Neural cell (in vitro differentiated cells): Measurements from ENCODE around the gene NCOA3. TPM values are rescaled to one million over a fixed set of nuclear protein-coding genes. Genes with fewer than 3 reads are reported as not detected.

Experiments
- H2AFZ ChIP-seq: fragments of 200-600, 300-800 bp; sonication (generic), shearing (Covaris generic); 2 replicates; pipeline ENCODE4 v1.6.0; 2014; ENCODE audit warnings: low read depth, mild to moderate bottlenecking, antibody characterized with exemption, low read length, moderate library complexity
- H3F3A ChIP-seq: fragments of 200-600 bp; shearing (Covaris generic); 2 replicates; pipeline ENCODE4 v1.6.1; 2016; ENCODE audit warnings: mild to moderate bottlenecking, moderate library complexity, mixed read lengths, antibody characterized with exemption, low read length; ENCODE audit not compliant: insufficient read depth, poor library complexity, severe bottlenecking
- H3K27ac ChIP-seq: fragments of 200-600, 300-800 bp; sonication (generic), shearing (Covaris generic); 2 replicates; pipeline ENCODE4 v1.5.1; 2014; ENCODE audit warnings: mild to moderate bottlenecking, low read length, moderate library complexity
- H3K27me3 ChIP-seq: fragments of 300-800, 200-600 bp; sonication (generic), shearing (Covaris generic); 2 replicates; pipeline ENCODE4 v1.6.0; 2014; ENCODE audit warnings: mild to moderate bottlenecking, low read depth, low read length, moderate library complexity; ENCODE audit not compliant: insufficient read depth
- H3K36me3 ChIP-seq: fragments of 300-800, 200-600 bp; sonication (generic), shearing (Covaris generic); 2 replicates; pipeline ENCODE4 v1.5.1; 2014; ENCODE audit warnings: mild to moderate bottlenecking, antibody characterized with exemption, low read length, moderate library complexity; ENCODE audit not compliant: insufficient read depth
- H3K4me2 ChIP-seq: fragments of 300-800, 200-600 bp; sonication (generic), shearing (Covaris generic); 2 replicates; pipeline ENCODE4 v1.6.0; 2014; ENCODE audit warnings: mild to moderate bottlenecking, low read length
- H3K4me3 ChIP-seq: fragments of 300-800, 200-600 bp; sonication (generic), shearing (Covaris generic); 2 replicates; pipeline ENCODE4 v1.5.1; 2014; ENCODE audit warnings: mild to moderate bottlenecking, low read length, moderate library complexity
- H3K79me2 ChIP-seq: fragments of 200-600 bp; shearing (Covaris generic); replicated peaks from 2 replicates; pipeline ENCODE4 v1.6.0; 2014; ENCODE audit warnings: mild to moderate bottlenecking, low read length, moderate library complexity; ENCODE audit not compliant: insufficient read depth
- H3K9ac ChIP-seq: fragments of 300-800, 200-600 bp; sonication (generic), shearing (Covaris generic); 2 replicates; pipeline ENCODE4 v1.6.1; 2016; ENCODE audit warnings: mild to moderate bottlenecking, low read length, mixed read lengths
- H3K9me2 ChIP-seq: fragments of 200-600 bp; shearing (Covaris generic); 2 replicates; pipeline ENCODE4 v1.6.1; 2016; ENCODE audit warnings: mild to moderate bottlenecking, low read length, mixed read lengths; ENCODE audit not compliant: insufficient read depth
- H3K9me3 ChIP-seq: fragments of 200-600, 300-800 bp; sonication (generic), shearing (Covaris generic); 2 replicates; pipeline ENCODE4 v1.6.1; 2016; ENCODE audit warnings: mild to moderate bottlenecking, mixed run types, low read length, moderate library complexity, mixed read lengths
- H4K20me1 ChIP-seq: fragments of 200-600 bp; shearing (Covaris generic); 2 replicates; pipeline ENCODE4 v1.6.1; 2016; ENCODE audit warnings: mild to moderate bottlenecking, mixed run types; ENCODE audit not compliant: insufficient read depth
- EP300 ChIP-seq: fragments of 450-650 bp; conservative IDR thresholded peaks from 2 replicates; pipeline ENCODE4 v1.6.1; 2014; ENCODE audit warnings: antibody characterized with exemption, mild to moderate bottlenecking, moderate library complexity; ENCODE audit not compliant: poor library complexity, severe bottlenecking
- EZH2 ChIP-seq: fragments of 200-600, 300-800 bp; shearing (Covaris generic), sonication (generic); IDR thresholded peaks from 2 replicates; pipeline ENCODE4 v1.6.1; 2014; ENCODE audit warnings: antibody characterized with exemption, low read length, borderline replicate concordance, mild to moderate bottlenecking; ENCODE audit not compliant: insufficient read depth, poor library complexity, severe bottlenecking
- MXI1 ChIP-seq: fragments of 450-650 bp; conservative IDR thresholded peaks from 2 replicates; pipeline ENCODE4 v1.6.1; 2014; ENCODE audit warnings: antibody characterized with exemption, mild to moderate bottlenecking; ENCODE audit not compliant: poor library complexity, severe bottlenecking
- POLR2AphosphoS5 ChIP-seq: IDR thresholded peaks from 2 replicates; pipeline ENCODE4 v1.6.1; 2012
- RAD21 ChIP-seq: fragments of 450-650 bp; conservative IDR thresholded peaks from 2 replicates; pipeline ENCODE4 v1.6.1; 2014; ENCODE audit warnings: antibody characterized with exemption, mild to moderate bottlenecking, moderate library complexity
- SMC3 ChIP-seq: fragments of 450-650 bp; conservative IDR thresholded peaks from 2 replicates; pipeline ENCODE4 v1.6.1; 2014; ENCODE audit warnings: antibody characterized with exemption, mild to moderate bottlenecking, moderate library complexity; ENCODE audit not compliant: poor library complexity
- TAF1 ChIP-seq: IDR thresholded peaks from 2 replicates; pipeline ENCODE4 v1.6.1; 2012; ENCODE audit warnings: low read depth
- polyA plus RNA-seq: library from polyadenylated mRNA; depleted of rRNA; stranded (reverse); fragments of >200 nt; gene quantifications from 2 replicates; pipeline ENCODE4 v1.2.3, GENCODE V29; 2014
- TF ChIP-seq, protein P1 (sequence below): fragments of 450-650 bp; IDR thresholded peaks from 2 replicates; pipeline ENCODE4 v1.5.1; 2014; ENCODE audit warnings: antibody characterized with exemption, mild to moderate bottlenecking, moderate library complexity; ENCODE audit not compliant: poor library complexity, severe bottlenecking
- TF ChIP-seq, protein P2 (sequence below): IDR thresholded peaks from 2 replicates; pipeline ENCODE4 v1.6.1; 2012; ENCODE audit warnings: borderline replicate concordance

The NCOA3 gene
- polyA plus RNA-seq, 1 donor from 2014 or later, result 14.2 TPM

DNA sequence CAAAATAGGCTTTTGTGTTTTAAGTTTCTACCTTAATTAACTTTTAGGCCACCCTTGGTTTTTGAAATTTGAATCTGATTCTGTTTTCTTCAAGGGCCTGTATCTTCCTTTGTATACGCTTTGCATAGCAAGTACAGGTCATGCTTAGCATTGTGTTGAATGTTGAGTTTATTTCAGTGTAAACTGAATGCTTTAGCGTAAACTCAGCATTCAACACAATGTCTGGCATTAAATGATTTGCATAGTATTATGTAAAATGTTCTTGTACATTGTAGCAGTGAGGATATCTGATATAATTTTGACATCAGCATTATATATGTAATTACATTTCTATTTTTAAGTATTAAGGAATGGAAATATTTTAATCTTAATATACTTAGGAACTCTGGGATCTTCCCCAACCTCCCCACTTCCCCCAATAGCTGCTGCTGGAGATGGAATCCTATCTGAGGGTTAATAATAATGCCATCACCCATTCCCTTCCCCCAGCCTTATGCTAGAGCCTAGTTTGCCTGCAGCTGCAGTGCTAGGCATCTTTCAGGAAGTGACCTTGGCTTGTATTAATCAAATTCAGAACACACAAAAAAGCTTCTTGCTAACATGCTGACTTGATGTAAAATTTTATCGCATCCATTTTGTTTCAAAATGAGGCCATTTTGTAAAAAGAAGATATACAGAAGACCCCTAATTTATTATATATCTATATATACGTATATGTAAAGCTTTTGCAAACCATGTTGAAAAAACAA, 73.1 kb downstream of the NCOA3 start:
- Histone ChIP-seq H3K27ac (no peak overlapping the region), H3K4me2 (no peak overlapping the region), H4K20me1 (no peaks in the 10 kb centered on the region), H3K79me2 (no peaks in the 10 kb centered on the region), H3K4me3 (no peak overlapping the region), H3F3A (no peaks in the 10 kb centered on the region), H2AFZ (no peak overlapping the region), H3K27me3 (no peaks in the 10 kb centered on the region), H3K9me3 (no peaks in the 10 kb centered on the region), H3K9ac (no peak overlapping the region), H3K9me2 (no peaks in the 10 kb centered on the region), H3K36me3 (no peaks in the 10 kb centered on the region)
- no peak for TF ChIP-seq EZH2
- TF ChIP-seq, protein P1, sequence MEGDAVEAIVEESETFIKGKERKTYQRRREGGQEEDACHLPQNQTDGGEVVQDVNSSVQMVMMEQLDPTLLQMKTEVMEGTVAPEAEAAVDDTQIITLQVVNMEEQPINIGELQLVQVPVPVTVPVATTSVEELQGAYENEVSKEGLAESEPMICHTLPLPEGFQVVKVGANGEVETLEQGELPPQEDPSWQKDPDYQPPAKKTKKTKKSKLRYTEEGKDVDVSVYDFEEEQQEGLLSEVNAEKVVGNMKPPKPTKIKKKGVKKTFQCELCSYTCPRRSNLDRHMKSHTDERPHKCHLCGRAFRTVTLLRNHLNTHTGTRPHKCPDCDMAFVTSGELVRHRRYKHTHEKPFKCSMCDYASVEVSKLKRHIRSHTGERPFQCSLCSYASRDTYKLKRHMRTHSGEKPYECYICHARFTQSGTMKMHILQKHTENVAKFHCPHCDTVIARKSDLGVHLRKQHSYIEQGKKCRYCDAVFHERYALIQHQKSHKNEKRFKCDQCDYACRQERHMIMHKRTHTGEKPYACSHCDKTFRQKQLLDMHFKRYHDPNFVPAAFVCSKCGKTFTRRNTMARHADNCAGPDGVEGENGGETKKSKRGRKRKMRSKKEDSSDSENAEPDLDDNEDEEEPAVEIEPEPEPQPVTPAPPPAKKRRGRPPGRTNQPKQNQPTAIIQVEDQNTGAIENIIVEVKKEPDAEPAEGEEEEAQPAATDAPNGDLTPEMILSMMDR, result no peak
- no peak for TF ChIP-seq MXI1
- TF ChIP-seq POLR2AphosphoS5, result no peak
- TF ChIP-seq, protein P2, sequence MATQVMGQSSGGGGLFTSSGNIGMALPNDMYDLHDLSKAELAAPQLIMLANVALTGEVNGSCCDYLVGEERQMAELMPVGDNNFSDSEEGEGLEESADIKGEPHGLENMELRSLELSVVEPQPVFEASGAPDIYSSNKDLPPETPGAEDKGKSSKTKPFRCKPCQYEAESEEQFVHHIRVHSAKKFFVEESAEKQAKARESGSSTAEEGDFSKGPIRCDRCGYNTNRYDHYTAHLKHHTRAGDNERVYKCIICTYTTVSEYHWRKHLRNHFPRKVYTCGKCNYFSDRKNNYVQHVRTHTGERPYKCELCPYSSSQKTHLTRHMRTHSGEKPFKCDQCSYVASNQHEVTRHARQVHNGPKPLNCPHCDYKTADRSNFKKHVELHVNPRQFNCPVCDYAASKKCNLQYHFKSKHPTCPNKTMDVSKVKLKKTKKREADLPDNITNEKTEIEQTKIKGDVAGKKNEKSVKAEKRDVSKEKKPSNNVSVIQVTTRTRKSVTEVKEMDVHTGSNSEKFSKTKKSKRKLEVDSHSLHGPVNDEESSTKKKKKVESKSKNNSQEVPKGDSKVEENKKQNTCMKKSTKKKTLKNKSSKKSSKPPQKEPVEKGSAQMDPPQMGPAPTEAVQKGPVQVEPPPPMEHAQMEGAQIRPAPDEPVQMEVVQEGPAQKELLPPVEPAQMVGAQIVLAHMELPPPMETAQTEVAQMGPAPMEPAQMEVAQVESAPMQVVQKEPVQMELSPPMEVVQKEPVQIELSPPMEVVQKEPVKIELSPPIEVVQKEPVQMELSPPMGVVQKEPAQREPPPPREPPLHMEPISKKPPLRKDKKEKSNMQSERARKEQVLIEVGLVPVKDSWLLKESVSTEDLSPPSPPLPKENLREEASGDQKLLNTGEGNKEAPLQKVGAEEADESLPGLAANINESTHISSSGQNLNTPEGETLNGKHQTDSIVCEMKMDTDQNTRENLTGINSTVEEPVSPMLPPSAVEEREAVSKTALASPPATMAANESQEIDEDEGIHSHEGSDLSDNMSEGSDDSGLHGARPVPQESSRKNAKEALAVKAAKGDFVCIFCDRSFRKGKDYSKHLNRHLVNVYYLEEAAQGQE, result no peak
- no peak for TF ChIP-seq SMC3
- TF ChIP-seq RAD21, result no peak
- no peak for TF ChIP-seq EP300
- no peak for TF ChIP-seq TAF1

DNA sequence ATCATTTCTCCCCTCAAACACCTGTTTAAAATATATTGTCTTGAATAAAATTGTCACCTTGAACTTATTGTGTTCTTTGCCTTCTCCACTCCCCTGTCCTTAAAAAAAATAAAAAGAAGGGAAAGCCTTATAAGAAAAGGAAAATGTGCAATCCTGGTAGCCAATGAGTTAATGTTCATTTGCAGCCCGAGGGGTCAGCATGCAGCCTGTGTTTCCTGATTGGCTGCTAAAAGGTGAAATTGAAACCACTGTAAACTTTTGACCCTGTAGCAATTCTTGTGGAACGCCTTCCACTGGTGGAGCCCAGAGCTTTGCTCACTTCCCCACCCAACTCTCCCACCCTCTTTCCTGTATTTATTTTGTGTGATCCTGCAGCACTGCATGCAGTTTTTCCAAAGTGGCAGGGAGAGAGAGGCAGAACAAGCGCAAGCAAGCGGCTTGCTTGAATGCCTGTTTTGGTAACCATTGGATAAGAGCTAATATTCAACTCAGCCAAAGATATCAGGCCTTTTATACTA, 74.9 kb downstream of the NCOA3 start:
- Histone ChIP-seq H3K79me2 (peaks cover 8% of the 10 kb centered on the region), H3K4me3 (no peak overlapping the region), H3K36me3 (no peaks in the 10 kb centered on the region), H3K9me3 (no peaks in the 10 kb centered on the region), H3K9me2 (no peaks in the 10 kb centered on the region), H3F3A (no peaks in the 10 kb centered on the region), H3K4me2 (no peak overlapping the region), H4K20me1 (no peaks in the 10 kb centered on the region), H3K9ac (no peak overlapping the region), H2AFZ (no peak overlapping the region), H3K27me3 (no peaks in the 10 kb centered on the region), H3K27ac (no peak overlapping the region)
- TF ChIP-seq, protein P1, result no peak
- TF ChIP-seq TAF1 (no peak), RAD21 (no peak), MXI1 (no peak), EP300 (no peak), EZH2 (no peak), SMC3 (no peak), POLR2AphosphoS5 (no peak)
- TF ChIP-seq, protein P2, result no peak
